ENCODE measurements around the gene CFDP1.
A peak's percentile ranks its signal among the peaks of the same experiment; 100 is the strongest.

The CFDP1 gene

DNA sequence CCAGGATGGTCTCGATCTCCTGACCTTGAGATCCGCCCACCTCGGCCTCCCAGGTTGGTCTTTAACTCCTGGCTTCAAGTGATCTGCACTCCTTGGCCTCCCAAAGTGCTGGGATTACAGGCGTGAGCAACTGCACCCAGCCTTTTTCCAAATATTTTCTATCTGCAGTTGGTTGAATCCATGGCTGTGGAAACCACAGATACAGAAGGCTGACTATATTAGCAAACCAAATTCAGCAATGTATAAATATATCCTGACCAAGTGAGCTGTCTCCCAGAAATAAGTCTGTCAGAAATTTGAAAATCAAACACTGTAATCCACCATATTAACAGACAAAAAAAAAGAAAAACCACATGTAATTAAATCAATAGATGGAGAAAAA lies 9.6 kb downstream of the CFDP1 start:
- Histone ChIP-seq H3K9ac (ENCODE audit: low read depth, low read length, poor library complexity) (no peak overlapping the region), H2BK15ac (ENCODE audit: low read length) (no peak overlapping the region), H3K4me2 (ENCODE audit: insufficient read depth, low read length, poor library complexity, severe bottlenecking) (no peak overlapping the region), H3K36me3 (replicated peaks in 1 of 2; ENCODE audit: control insufficient read depth in 2 of 2, insufficient read depth in 2 of 2, low read length in 2 of 2) (peaks cover 0 to 5% of the 10 kb centered on the region in 2 donors), H2AK5ac (ENCODE audit: low read depth, low read length) (no peak overlapping the region), H3K4ac (ENCODE audit: low read length) (no peak overlapping the region), H3K79me1 (ENCODE audit: low read depth, low read length) (peaks cover 2% of the 10 kb centered on the region), H4K8ac (ENCODE audit: low read depth, low read length) (no peak overlapping the region), H3K14ac (ENCODE audit: low read length) (no peak overlapping the region), H4K91ac (ENCODE audit: low read depth, low read length, poor library complexity) (no peak overlapping the region), H3K23ac (ENCODE audit: low read depth, low read length, poor library complexity) (no peak overlapping the region), H3K27me3 (ENCODE audit: control insufficient read depth in 3 of 3, insufficient read depth in 3 of 3, low read depth in 1 of 3, low read length in 3 of 3) (no peaks in the 10 kb centered on the region), H2BK120ac (ENCODE audit: low read depth, low read length) (no peak overlapping the region), H3K18ac (ENCODE audit: low read length) (no peak overlapping the region), H3K9me3 (replicated peaks in 1 of 2; ENCODE audit: control insufficient read depth in 2 of 2, insufficient read depth in 1 of 2, low read depth in 1 of 2, low read length in 2 of 2) (no peaks in the 10 kb centered on the region), H2BK5ac (ENCODE audit: low read length) (no peak overlapping the region), H3K4me1 (ENCODE audit: control insufficient read depth in 2 of 2, insufficient read depth in 1 of 2, low read depth in 1 of 2, low read length in 2 of 2) (peaks cover 3 to 16% of the 10 kb centered on the region in 2 donors), H3K4me3 (ENCODE audit: low read length in 2 of 2) (no peak overlapping the region), H2AFZ (ENCODE audit: low read length) (no peak overlapping the region), H2BK12ac (ENCODE audit: low read length) (no peak overlapping the region), H3K27ac (replicated peaks; ENCODE audit: low read length) (no peak overlapping the region)
- no CpG with 5 or more reads among the region's 4 CpGs for WGBS, 2 donors (ENCODE audit: extremely low coverage in 2 of 2, insufficient read length in 2 of 2, insufficient replicate concordance in 1 of 2)
- DNase-seq (ENCODE audit: low spot score) = no peak

DNA sequence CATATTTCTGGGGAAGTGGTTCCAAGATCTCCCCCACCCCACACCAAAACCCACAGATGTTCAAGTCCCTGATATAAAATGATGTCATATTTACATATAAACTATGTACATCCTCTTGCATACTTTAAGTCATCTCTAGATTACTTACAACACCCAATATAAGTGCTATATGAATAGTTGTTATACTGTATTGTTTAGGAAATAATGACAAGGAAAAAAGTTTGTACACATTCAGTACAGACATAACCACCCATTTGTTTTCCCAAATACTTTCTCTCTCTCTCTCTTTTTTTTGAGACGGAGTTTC lies 11.5 kb downstream of the CFDP1 start:
- H3K4me2 ChIP-seq (ENCODE audit: insufficient read depth, low read length, poor library complexity, severe bottlenecking) = no peak overlapping the region
- H3K14ac ChIP-seq (ENCODE audit: low read length) = no peak overlapping the region
- H3K36me3 ChIP-seq (replicated peaks in 1 of 2; ENCODE audit: control insufficient read depth in 2 of 2, insufficient read depth in 2 of 2, low read length in 2 of 2) = peaks cover 0 to 4% of the 10 kb centered on the region in 2 donors
- DNase-seq (ENCODE audit: low spot score) = no peak
- H3K27me3 ChIP-seq (ENCODE audit: control insufficient read depth in 3 of 3, insufficient read depth in 3 of 3, low read depth in 1 of 3, low read length in 3 of 3) = no peaks in the 10 kb centered on the region
- peaks cover 0 to 2% of the 10 kb centered on the region in 2 donors for H3K9me3 ChIP-seq (replicated peaks in 1 of 2; ENCODE audit: control insufficient read depth in 2 of 2, insufficient read depth in 1 of 2, low read depth in 1 of 2, low read length in 2 of 2)
- H2BK120ac ChIP-seq (ENCODE audit: low read depth, low read length) = no peak overlapping the region
- no peak overlapping the region for H2AK5ac ChIP-seq (ENCODE audit: low read depth, low read length)
- no peak overlapping the region for H3K9ac ChIP-seq (ENCODE audit: low read depth, low read length, poor library complexity)
- no peak overlapping the region for H4K91ac ChIP-seq (ENCODE audit: low read depth, low read length, poor library complexity)
- no peak overlapping the region for H2BK5ac ChIP-seq (ENCODE audit: low read length)
- H2BK12ac ChIP-seq (ENCODE audit: low read length) = no peak overlapping the region
- H3K23ac ChIP-seq (ENCODE audit: low read depth, low read length, poor library complexity) = no peak overlapping the region
- H3K18ac ChIP-seq (ENCODE audit: low read length) = no peak overlapping the region
- peaks cover 2% of the 10 kb centered on the region for H3K79me1 ChIP-seq (ENCODE audit: low read depth, low read length)
- H2AFZ ChIP-seq (ENCODE audit: low read length) = no peak overlapping the region
- H4K8ac ChIP-seq (ENCODE audit: low read depth, low read length) = no peak overlapping the region
- no peak overlapping the region for H3K4me3 ChIP-seq (ENCODE audit: low read length in 2 of 2)
- no peak overlapping the region for H2BK15ac ChIP-seq (ENCODE audit: low read length)
- WGBS, 2 donors (ENCODE audit: extremely low coverage in 2 of 2, insufficient read length in 2 of 2, insufficient replicate concordance in 1 of 2) = no CpG with 5 or more reads among the region's 1 CpG
- H3K27ac ChIP-seq (replicated peaks; ENCODE audit: low read length) = no peak overlapping the region
- no peak overlapping the region for H3K4ac ChIP-seq (ENCODE audit: low read length)
- peaks cover 3 to 16% of the 10 kb centered on the region in 2 donors for H3K4me1 ChIP-seq (ENCODE audit: control insufficient read depth in 2 of 2, insufficient read depth in 1 of 2, low read depth in 1 of 2, low read length in 2 of 2)

DNA sequence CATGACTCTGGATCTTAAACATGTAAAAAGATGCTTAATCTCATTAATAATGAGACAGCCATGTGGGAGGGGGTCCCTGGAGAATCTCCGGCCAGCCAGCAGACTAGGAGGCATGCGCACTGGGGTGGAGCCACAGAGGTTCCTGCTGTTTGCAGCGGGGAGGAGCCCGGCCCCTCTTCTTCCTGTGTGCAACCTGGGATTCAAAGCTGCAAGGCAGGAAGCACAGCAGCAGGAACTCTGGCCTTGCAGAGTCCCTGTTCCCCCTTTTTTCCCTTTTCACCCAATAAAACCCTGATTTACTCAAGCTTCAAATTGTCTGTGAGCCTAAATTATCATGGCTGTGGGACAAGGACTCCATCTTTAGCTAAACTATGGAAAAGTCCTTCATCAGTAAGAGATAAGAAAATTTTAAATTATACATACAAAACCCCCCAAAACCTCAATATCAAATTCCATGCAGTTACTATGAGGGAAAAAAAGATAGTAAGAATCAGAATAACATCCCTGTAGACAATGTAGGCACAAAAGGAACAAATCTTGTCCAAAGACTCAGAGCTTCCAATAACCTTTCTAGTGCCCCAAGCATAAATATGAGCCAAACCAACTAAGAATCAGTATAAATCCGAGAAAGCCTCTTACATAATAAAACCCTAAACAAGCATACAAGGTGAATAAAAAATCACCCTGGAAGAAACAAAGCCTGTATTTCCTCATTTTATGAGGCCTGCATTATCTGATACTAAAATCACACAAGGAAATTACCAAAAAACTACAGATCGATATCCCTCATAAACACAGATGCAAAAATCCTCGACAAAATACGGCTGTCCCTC lies 12.1 kb downstream of the CFDP1 start:
- Histone ChIP-seq H2AK5ac (ENCODE audit: low read depth, low read length) (no peak overlapping the region), H3K4ac (ENCODE audit: low read length) (no peak overlapping the region), H4K8ac (ENCODE audit: low read depth, low read length) (no peak overlapping the region), H3K4me3 (ENCODE audit: low read length in 2 of 2) (no peak overlapping the region), H3K36me3 (replicated peaks in 1 of 2; ENCODE audit: control insufficient read depth in 2 of 2, insufficient read depth in 2 of 2, low read length in 2 of 2) (peaks cover 0 to 5% of the 10 kb centered on the region in 2 donors), H3K4me1 (ENCODE audit: control insufficient read depth in 2 of 2, insufficient read depth in 1 of 2, low read depth in 1 of 2, low read length in 2 of 2) (peaks cover 3 to 16% of the 10 kb centered on the region in 2 donors), H2AFZ (ENCODE audit: low read length) (peak overlapping the region; percentile 75), H4K91ac (ENCODE audit: low read depth, low read length, poor library complexity) (no peak overlapping the region), H3K4me2 (ENCODE audit: insufficient read depth, low read length, poor library complexity, severe bottlenecking) (peak overlapping the region; percentile 18), H2BK5ac (ENCODE audit: low read length) (no peak overlapping the region), H3K14ac (ENCODE audit: low read length) (no peak overlapping the region), H3K9ac (ENCODE audit: low read depth, low read length, poor library complexity) (no peak overlapping the region), H3K23ac (ENCODE audit: low read depth, low read length, poor library complexity) (no peak overlapping the region), H3K18ac (ENCODE audit: low read length) (peak overlapping the region; percentile 48), H2BK120ac (ENCODE audit: low read depth, low read length) (no peak overlapping the region), H3K27ac (replicated peaks; ENCODE audit: low read length) (peak overlapping the region; percentile 57), H3K79me1 (ENCODE audit: low read depth, low read length) (peaks cover 2% of the 10 kb centered on the region), H2BK15ac (ENCODE audit: low read length) (no peak overlapping the region), H3K9me3 (replicated peaks in 1 of 2; ENCODE audit: control insufficient read depth in 2 of 2, insufficient read depth in 1 of 2, low read depth in 1 of 2, low read length in 2 of 2) (peaks cover 0 to 3% of the 10 kb centered on the region in 2 donors), H2BK12ac (ENCODE audit: low read length) (no peak overlapping the region), H3K27me3 (ENCODE audit: control insufficient read depth in 3 of 3, insufficient read depth in 3 of 3, low read depth in 1 of 3, low read length in 3 of 3) (no peaks in the 10 kb centered on the region)
- peak; percentile 38 for DNase-seq (ENCODE audit: low spot score)
- WGBS, 2 donors (ENCODE audit: extremely low coverage in 2 of 2, insufficient read length in 2 of 2, insufficient replicate concordance in 1 of 2) = no CpG with 5 or more reads among the region's 8 CpGs

DNA sequence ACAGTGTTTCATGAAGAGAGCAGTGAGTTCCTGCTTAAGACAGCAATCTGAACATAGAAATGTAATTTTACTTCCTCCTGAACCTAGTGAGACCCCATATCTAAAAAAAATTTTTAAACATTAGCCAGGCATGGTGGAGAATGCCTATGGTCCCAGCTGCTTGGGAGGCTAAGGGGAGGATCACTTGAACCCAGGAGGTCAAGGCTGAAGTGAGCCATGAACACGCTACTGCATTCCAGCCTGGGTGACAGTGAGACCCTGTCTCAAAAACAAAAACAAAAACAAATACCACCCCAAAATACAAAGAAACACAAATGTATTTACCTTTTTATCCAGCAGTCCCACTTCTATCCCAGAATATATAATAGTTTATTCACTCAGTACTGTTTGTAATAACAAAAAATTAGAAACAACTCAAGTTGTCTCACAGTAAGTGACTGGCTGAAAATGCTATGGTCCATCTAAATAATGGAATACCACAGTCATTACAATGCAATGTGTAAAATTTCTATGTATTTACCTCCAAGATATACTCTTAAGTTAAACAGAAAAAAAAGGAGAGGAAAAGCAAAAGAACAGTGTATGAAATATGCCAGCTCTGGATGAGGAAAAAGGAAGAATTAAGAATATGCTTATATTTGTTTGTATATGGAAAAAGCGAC lies 16.3 kb downstream of the CFDP1 start:
- Histone ChIP-seq H3K4me2 (ENCODE audit: insufficient read depth, low read length, poor library complexity, severe bottlenecking) (no peak overlapping the region), H2AK5ac (ENCODE audit: low read depth, low read length) (no peak overlapping the region), H2AFZ (ENCODE audit: low read length) (no peak overlapping the region), H2BK15ac (ENCODE audit: low read length) (no peak overlapping the region), H3K4me3 (ENCODE audit: low read length in 2 of 2) (no peak overlapping the region), H3K14ac (ENCODE audit: low read length) (no peak overlapping the region), H2BK120ac (ENCODE audit: low read depth, low read length) (no peak overlapping the region), H2BK5ac (ENCODE audit: low read length) (no peak overlapping the region), H3K23ac (ENCODE audit: low read depth, low read length, poor library complexity) (no peak overlapping the region), H4K91ac (ENCODE audit: low read depth, low read length, poor library complexity) (no peak overlapping the region), H3K27ac (replicated peaks; ENCODE audit: low read length) (no peak overlapping the region), H3K4me1 (ENCODE audit: control insufficient read depth in 2 of 2, insufficient read depth in 1 of 2, low read depth in 1 of 2, low read length in 2 of 2) (peaks cover 9 to 29% of the 10 kb centered on the region in 2 donors), H3K36me3 (replicated peaks in 1 of 2; ENCODE audit: control insufficient read depth in 2 of 2, insufficient read depth in 2 of 2, low read length in 2 of 2) (peaks cover 4 to 29% of the 10 kb centered on the region in 2 donors), H3K27me3 (ENCODE audit: control insufficient read depth in 3 of 3, insufficient read depth in 3 of 3, low read depth in 1 of 3, low read length in 3 of 3) (no peaks in the 10 kb centered on the region), H3K4ac (ENCODE audit: low read length) (no peak overlapping the region), H3K9me3 (replicated peaks in 1 of 2; ENCODE audit: control insufficient read depth in 2 of 2, insufficient read depth in 1 of 2, low read depth in 1 of 2, low read length in 2 of 2) (peaks cover 0 to 3% of the 10 kb centered on the region in 2 donors), H3K9ac (ENCODE audit: low read depth, low read length, poor library complexity) (no peak overlapping the region), H4K8ac (ENCODE audit: low read depth, low read length) (no peak overlapping the region), H3K18ac (ENCODE audit: low read length) (no peak overlapping the region), H3K79me1 (ENCODE audit: low read depth, low read length) (no peaks in the 10 kb centered on the region), H2BK12ac (ENCODE audit: low read length) (no peak overlapping the region)
- DNase-seq (ENCODE audit: low spot score) = no peak
- no CpG with 5 or more reads among the region's 2 CpGs for WGBS, 2 donors (ENCODE audit: extremely low coverage in 2 of 2, insufficient read length in 2 of 2, insufficient replicate concordance in 1 of 2)

All from neuronal stem cell (in vitro differentiated cells).